Subcutaneous preadipocyte (primary cell): ENCODE measurements around the gene FRMD8. TPM values are rescaled to one million over a fixed set of nuclear protein-coding genes. Genes with fewer than 3 reads are reported as not detected.

Experiments
- small RNA-seq: library from RNA; depleted of rRNA; stranded (forward); fragments of <200 nt; gene quantifications from one replicate; pipeline ENCODE3, GENCODE V24; 2012
- total RNA-seq: library from RNA; depleted of rRNA; stranded (reverse); fragments of >200 nt; gene quantifications from 2 replicates; pipeline ENCODE4 v1.2.3, GENCODE V29; 2012

Gene FRMD8, protein sequence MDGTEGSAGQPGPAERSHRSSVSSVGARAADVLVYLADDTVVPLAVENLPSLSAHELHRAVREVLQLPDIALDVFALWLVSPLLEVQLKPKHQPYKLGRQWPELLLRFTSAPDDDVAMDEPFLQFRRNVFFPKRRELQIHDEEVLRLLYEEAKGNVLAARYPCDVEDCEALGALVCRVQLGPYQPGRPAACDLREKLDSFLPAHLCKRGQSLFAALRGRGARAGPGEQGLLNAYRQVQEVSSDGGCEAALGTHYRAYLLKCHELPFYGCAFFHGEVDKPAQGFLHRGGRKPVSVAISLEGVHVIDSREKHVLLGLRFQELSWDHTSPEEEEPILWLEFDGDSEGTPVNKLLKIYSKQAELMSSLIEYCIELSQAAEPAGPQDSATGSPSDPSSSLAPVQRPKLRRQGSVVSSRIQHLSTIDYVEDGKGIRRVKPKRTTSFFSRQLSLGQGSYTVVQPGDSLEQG
- 50.3 and 57.3 TPM in 2 replicates for total RNA-seq

DNA sequence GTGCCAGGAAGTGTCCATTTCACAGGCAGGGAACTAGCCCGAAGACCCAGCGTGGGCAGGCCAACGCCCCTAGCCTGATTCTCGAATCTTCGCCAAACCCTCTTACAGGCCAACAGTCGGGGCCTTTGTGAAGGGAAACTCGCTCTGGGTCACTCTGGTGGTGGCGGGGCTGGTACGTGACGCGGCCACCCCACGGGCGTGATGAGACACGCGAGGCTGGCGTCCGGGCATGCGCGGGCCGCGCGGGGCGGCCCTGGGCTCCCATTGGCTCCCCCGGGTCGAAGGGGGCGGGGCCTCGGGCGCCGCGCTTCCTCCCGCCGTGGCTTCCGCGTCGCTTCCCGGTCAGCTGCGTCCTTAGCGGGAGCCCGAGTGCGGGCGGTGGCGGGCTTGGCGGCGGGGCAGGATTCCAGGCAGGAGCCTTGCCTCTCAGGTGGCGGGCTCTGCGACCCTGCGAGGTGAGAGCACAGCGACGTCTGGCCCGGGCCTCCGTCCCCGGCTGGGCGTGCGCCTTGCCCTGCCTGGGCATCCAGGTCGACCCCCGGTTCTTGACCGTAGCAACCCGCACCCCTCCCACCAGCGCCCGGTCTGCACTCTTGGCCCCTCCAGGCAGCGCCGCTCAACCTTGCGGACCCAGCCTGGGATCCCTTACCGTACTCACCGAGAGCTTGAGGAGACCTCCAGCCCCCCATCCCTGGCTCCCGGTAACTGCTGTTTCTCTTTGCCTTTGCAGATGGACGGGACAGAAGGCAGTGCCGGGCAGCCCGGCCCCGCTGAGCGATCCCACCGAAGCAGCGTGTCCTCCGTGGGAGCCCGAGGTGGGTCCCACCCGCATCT is at the start of gene FRMD8:
TSS of gene FRMD8 (plus strand) at position 331 of the 834 bp plus-strand sequence. CDS start at position 731, 400 bp downstream.

DNA sequence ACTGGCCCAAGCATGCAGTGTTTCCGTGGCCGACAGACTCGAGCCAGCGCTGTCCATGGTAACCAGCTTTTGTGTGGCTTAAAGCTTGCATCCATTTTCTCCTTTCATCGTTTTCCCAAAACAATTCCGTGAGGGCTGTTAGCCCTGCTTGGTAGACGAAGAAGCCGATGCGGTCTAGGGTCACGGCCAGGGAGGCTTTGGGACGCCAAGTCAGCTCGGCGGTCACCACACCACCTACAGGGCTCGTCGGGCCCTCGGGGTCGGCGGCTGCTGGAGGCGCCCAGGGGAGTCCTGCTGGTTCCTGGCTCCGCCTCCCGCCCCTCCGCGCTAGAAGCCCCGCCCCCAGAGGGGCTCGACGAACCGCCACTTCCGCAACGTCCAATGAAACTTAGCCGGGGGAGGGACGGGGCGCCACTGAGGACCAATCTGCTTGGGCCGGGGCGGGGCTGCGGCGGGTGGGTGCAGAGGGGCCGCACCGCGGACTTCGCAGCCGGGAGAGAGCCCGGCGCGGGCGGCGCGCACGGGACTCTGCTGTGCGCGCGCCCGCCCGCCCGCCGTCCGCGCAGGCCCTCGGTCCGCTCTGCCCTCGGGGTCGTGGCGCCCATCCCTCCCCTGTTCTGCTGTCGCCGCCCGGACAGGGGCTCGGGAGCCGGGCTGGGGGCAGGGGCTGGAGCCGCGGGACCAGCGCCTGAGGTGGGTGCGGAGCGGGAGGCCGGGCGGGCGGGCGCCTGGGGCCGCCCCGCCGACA is 32.0 kb upstream of the FRMD8 start, which contains the start of gene TIGD3:
TSS of gene TIGD3 (plus strand) at position 487 of the 748 bp plus-strand sequence. CDS start 1,058 bp downstream, outside the sequence.

DNA sequence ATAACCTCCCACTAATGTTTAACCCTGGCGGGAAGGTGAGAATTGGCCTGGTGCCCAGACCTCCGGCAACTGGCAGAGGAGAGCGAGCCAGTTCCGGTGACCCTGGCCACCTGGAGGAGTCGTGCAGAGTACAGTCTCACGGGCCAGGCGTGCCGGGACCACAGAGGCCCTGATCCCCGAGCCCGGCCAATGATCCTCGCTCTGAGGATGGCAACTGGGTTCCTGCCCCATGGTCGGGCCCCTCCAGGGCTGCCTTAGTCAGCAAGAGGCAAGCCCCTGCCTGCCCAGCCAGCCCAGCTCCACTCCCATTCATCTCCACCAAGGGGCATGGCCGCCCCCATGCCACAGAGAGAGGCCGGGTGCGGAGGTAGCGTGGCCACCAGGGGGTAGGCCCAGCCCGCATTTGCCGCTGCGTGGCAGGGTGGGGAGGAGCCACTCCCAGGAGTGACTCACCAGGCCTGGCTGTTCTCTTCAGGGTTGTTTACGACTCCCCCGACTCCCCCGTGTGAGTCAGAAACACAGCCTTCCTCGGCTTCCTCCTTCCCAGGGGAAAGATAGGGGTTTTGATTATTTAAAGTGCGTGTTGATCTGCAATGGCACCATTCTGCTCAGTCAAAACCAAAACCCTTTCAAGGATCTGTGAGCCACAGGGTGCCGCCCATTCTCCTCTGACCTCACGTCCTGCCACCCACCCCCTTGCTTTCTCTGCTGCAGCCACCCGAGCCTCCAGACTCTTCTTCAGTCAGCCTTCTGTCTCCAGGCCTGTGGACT is 4.2 kb upstream of the FRMD8 start, which contains the start of gene SLC25A45:
TSS of gene SLC25A45 (minus strand) at position 614 of the 771 bp plus-strand sequence. CDS start 695 bp downstream, outside the sequence.

DNA sequence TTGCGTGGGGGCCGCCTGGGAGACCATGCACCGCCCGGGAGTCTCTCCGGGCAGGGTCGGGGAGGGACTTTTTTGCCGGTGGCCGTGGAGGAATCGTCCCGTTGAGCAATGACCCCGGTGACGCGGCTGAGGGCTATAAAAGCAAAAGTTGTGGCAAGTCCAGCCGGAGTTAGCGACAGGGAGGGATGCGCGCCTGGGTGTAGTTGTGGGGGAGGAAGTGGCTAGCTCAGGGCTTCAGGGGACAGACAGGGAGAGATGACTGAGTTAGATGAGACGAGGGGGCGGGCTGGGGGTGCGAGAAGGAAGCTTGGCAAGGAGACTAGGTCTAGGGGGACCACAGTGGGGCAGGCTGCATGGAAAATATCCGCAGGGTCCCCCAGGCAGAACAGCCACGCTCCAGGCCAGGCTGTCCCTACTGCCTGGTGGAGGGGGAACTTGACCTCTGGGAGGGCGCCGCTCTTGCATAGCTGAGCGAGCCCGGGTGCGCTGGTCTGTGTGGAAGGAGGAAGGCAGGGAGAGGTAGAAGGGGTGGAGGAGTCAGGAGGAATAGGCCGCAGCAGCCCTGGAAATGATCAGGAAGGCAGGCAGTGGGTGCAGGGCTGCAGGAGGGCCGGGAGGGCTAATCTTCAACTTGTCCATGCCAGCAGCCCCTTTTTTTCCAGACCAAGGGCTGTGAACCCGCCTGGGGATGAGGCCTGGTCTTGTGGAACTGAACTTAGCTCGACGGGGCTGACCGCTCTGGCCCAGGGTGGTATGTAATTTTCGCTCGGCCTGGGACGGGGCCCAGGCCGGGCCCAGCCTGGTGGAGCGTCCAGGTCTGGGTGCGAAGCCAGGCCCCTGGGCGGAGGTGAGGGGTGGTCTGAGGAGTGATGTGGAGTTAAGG is 36.4 kb downstream of the FRMD8 start, which contains the start of gene NEAT1:
TSS of gene NEAT1 (plus strand) at position 166 of the 883 bp plus-strand sequence.

Small RNA genes lying within 50 kb of the gene (small RNA-seq; reads per million reads assigned to genes)
- gene RF01684, result not detected

Other genes with a start within 250 kb of the FRMD8 start
- not detected in 2 replicates for gene SPDYC, start 216.4 kb upstream of the FRMD8 start, total RNA-seq
- gene CAPN1, start 204.7 kb upstream of the FRMD8 start, total RNA-seq, result 120 and 136 TPM in 2 replicates
- gene POLA2, start 124.7 kb upstream of the FRMD8 start, total RNA-seq, result 9.9 and 17.6 TPM in 2 replicates
- 49.6 and 58.8 TPM in 2 replicates for gene CDC42EP2, start 71.8 kb upstream of the FRMD8 start, total RNA-seq
- gene DPF2, start 52.8 kb upstream of the FRMD8 start, total RNA-seq, result 49.2 and 52.0 TPM in 2 replicates
- under 0.01 TPM in 2 replicates for gene TIGD3, start 31.9 kb upstream of the FRMD8 start, total RNA-seq
- gene SLC25A45, start 4.0 kb upstream of the FRMD8 start, total RNA-seq, result 3.3 and 4.0 TPM in 2 replicates
- 228 and 325 TPM in 2 replicates for gene NEAT1, start 36.2 kb downstream of the FRMD8 start, total RNA-seq
- 5,567 and 6,141 TPM in 2 replicates for gene MALAT1, start 112.4 kb downstream of the FRMD8 start, total RNA-seq
- 48.5 and 108 TPM in 2 replicates for gene SCYL1, start 138.4 kb downstream of the FRMD8 start, total RNA-seq
- gene LTBP3, start 171.7 kb downstream of the FRMD8 start, total RNA-seq, result 24.6 and 49.3 TPM in 2 replicates
- 45.9 and 46.7 TPM in 2 replicates for gene ZNRD2, start 183.8 kb downstream of the FRMD8 start, total RNA-seq
- 21.7 TPM in 2 replicates for gene FAM89B, start 185.9 kb downstream of the FRMD8 start, total RNA-seq
- gene EHBP1L1, start 189.4 kb downstream of the FRMD8 start, total RNA-seq, result 34.2 and 59.0 TPM in 2 replicates
- gene KCNK7, start 209.2 kb downstream of the FRMD8 start, total RNA-seq, result 0.37 TPM in 1 of 2 replicates, not detected in the other
- 18.4 and 28.7 TPM in 2 replicates for gene MAP3K11, start 227.6 kb downstream of the FRMD8 start, total RNA-seq
- 25.4 and 33.4 TPM in 2 replicates for gene PCNX3, start 229.1 kb downstream of the FRMD8 start, total RNA-seq